H9 (cell line): ENCODE results near the gene SRL. TPM values are rescaled to one million over a fixed set of nuclear protein-coding genes. Genes with fewer than 3 reads are reported as not detected.

Experiments
- DNase-seq: peaks from one replicate; pipeline ENCODE4 v3.0.0-alpha.2; 2017
- H2AFZ ChIP-seq: one replicate; pipeline ENCODE4 v1.6.1; 2013; ENCODE audit warnings: mild to moderate bottlenecking, low read length, control low read depth, moderate library complexity
- H2AK5ac ChIP-seq: 2 replicates; pipeline ENCODE4 v1.6.1; 2013; ENCODE audit warnings: low read length, control low read depth, mixed read lengths; ENCODE audit not compliant: insufficient read length
- H2BK120ac ChIP-seq: one replicate; pipeline ENCODE4 v1.6.1; 2013; ENCODE audit warnings: low read depth, mild to moderate bottlenecking, low read length, control low read depth, inconsistent platforms; ENCODE audit not compliant: poor library complexity, severe bottlenecking
- H2BK12ac ChIP-seq: 2 replicates; pipeline ENCODE4 v1.6.1; 2013; ENCODE audit warnings: low read length, control low read depth, mixed read lengths, low read depth; ENCODE audit not compliant: insufficient read length
- H2BK15ac ChIP-seq: 2 replicates; pipeline ENCODE4 v1.6.1; 2013; ENCODE audit warnings: low read depth, low read length, control low read depth
- H2BK20ac ChIP-seq: one replicate; pipeline ENCODE4 v1.6.1; 2013; ENCODE audit warnings: low read depth, mild to moderate bottlenecking, low read length, control low read depth, inconsistent platforms; ENCODE audit not compliant: poor library complexity, severe bottlenecking
- H2BK5ac ChIP-seq: 2 replicates; pipeline ENCODE4 v1.6.1; 2013; ENCODE audit warnings: low read length, control low read depth, mixed read lengths; ENCODE audit not compliant: insufficient read length
- H3K14ac ChIP-seq: 2 replicates; pipeline ENCODE4 v1.6.1; 2013; ENCODE audit warnings: low read length, control low read depth; ENCODE audit not compliant: insufficient read depth
- H3K18ac ChIP-seq: 2 replicates; pipeline ENCODE4 v1.6.1; 2013; ENCODE audit warnings: low read depth, mild to moderate bottlenecking, mixed read lengths, low read length, control low read depth; ENCODE audit not compliant: insufficient read length
- H3K23ac ChIP-seq: 2 replicates; pipeline ENCODE4 v1.6.1; 2013; ENCODE audit warnings: low read length, control low read depth, mixed read lengths, low read depth; ENCODE audit not compliant: insufficient read length
- H3K23me2 ChIP-seq: 2 replicates; pipeline ENCODE4 v1.6.1; 2013; ENCODE audit warnings: low read depth, mild to moderate bottlenecking, mixed read lengths, low read length, control low read depth; ENCODE audit not compliant: insufficient read length, poor library complexity, severe bottlenecking
- H3K27ac ChIP-seq: 2 replicates; pipeline ENCODE4 v1.5.1; 2013; ENCODE audit warnings: low read length, control low read depth, mixed read lengths, low read depth; ENCODE audit not compliant: insufficient read length
- H3K27me3 ChIP-seq: 2 replicates; pipeline ENCODE4 v1.6.1; 2013; ENCODE audit warnings: low read length, control low read depth, inconsistent platforms; ENCODE audit not compliant: insufficient read depth
- H3K4ac ChIP-seq: 2 replicates; pipeline ENCODE4 v1.6.1; 2013; ENCODE audit warnings: low read depth, mild to moderate bottlenecking, control low read depth, inconsistent platforms, low read length, moderate library complexity
- H3K4me1 ChIP-seq: 2 replicates; pipeline ENCODE4 v1.6.1; 2013; ENCODE audit warnings: low read length, control low read depth, inconsistent platforms; ENCODE audit not compliant: insufficient read depth
- H3K4me2 ChIP-seq: 2 replicates; pipeline ENCODE4 v1.6.1; 2013; ENCODE audit warnings: low read length, control low read depth, mixed read lengths; ENCODE audit not compliant: insufficient read length, insufficient read depth
- H3K56ac ChIP-seq: 2 replicates; pipeline ENCODE4 v1.6.1; 2013; ENCODE audit warnings: low read depth, mild to moderate bottlenecking, mixed read lengths, low read length, control low read depth; ENCODE audit not compliant: insufficient read length
- H3K79me1 ChIP-seq: 2 replicates; pipeline ENCODE4 v1.6.1; 2013; ENCODE audit warnings: low read depth, mild to moderate bottlenecking, moderate library complexity, low read length, control low read depth, inconsistent platforms; ENCODE audit not compliant: insufficient read depth, poor library complexity, severe bottlenecking
- H3K79me2 ChIP-seq: 2 replicates; pipeline ENCODE4 v1.6.1; 2013; ENCODE audit warnings: low read length, control low read depth, inconsistent platforms; ENCODE audit not compliant: insufficient read depth
- H3K9ac ChIP-seq: 2 replicates; pipeline ENCODE4 v1.6.1; 2013; ENCODE audit warnings: low read length, control low read depth, mixed read lengths; ENCODE audit not compliant: insufficient read length; ENCODE audit errors: extremely low read depth
- H3K9me3 ChIP-seq: one replicate; pipeline ENCODE4 v1.6.1; 2013; ENCODE audit warnings: low read depth, low read length, inconsistent platforms; ENCODE audit not compliant: control insufficient read depth
- H3T11ph ChIP-seq: one replicate; pipeline ENCODE4 v1.6.1; 2013; ENCODE audit warnings: mild to moderate bottlenecking, low read length, control low read depth, inconsistent platforms
- H4K20me1 ChIP-seq: one replicate; pipeline ENCODE4 v1.6.1; 2013; ENCODE audit not compliant: control insufficient read depth, insufficient read length, insufficient read depth
- H4K5ac ChIP-seq: 2 replicates; pipeline ENCODE4 v1.6.1; 2013; ENCODE audit warnings: low read depth, mild to moderate bottlenecking, mixed read lengths, low read length, control low read depth; ENCODE audit not compliant: insufficient read length
- H4K8ac ChIP-seq: replicated peaks from 2 replicates; pipeline ENCODE4 v1.6.1; 2013; ENCODE audit warnings: low read length, control low read depth, mixed read lengths, low read depth; ENCODE audit not compliant: insufficient read length
- H4K91ac ChIP-seq: 2 replicates; pipeline ENCODE4 v1.6.1; 2013; ENCODE audit warnings: low read depth, mild to moderate bottlenecking, moderate library complexity, mixed read lengths, low read length, control low read depth; ENCODE audit not compliant: insufficient read length
- H3K27ac Mint-ChIP-seq, 3 experiments: 2 replicates in 2 of 3; 3 replicates in 1 of 3; pipeline ENCODE4 v1.8.0; 2020 to 2021; ENCODE audit warnings: mixed read lengths in 3 of 3, mild to moderate bottlenecking in 1 of 3, moderate library complexity in 1 of 3
- H3K27me3 Mint-ChIP-seq: 2 replicates; pipeline ENCODE4 v1.8.0; 2021; ENCODE audit warnings: low read depth, mild to moderate bottlenecking, moderate library complexity, mixed read lengths
- H3K36me3 Mint-ChIP-seq, 3 experiments: 2 replicates in 2 of 3; 3 replicates in 1 of 3; pipeline ENCODE4 v1.8.0; 2020 to 2021; ENCODE audit warnings: low read depth in 3 of 3, mixed read lengths in 3 of 3; ENCODE audit not compliant: insufficient read depth in 1 of 3
- H3K4me1 Mint-ChIP-seq, 2 experiments: 2 replicates each; pipeline ENCODE4 v1.8.0; 2020; ENCODE audit warnings: mixed read lengths in 2 of 2
- H3K4me3 Mint-ChIP-seq, 2 experiments: 2 replicates in 1 of 2; 3 replicates in 1 of 2; pipeline ENCODE4 v1.8.0; 2020 to 2021; ENCODE audit warnings: mild to moderate bottlenecking in 2 of 2, mixed read lengths in 2 of 2, moderate library complexity in 1 of 2
- H3K9me3 Mint-ChIP-seq, 2 experiments: 2 replicates in 1 of 2; 3 replicates in 1 of 2; pipeline ENCODE4 v1.8.0; 2020; ENCODE audit warnings: mild to moderate bottlenecking in 2 of 2, mixed read lengths in 2 of 2, moderate library complexity in 1 of 2
- CTCF ChIP-seq: fragments of 200-600 bp; sonication (generic); conservative IDR thresholded peaks from 3 replicates; pipeline ENCODE4 v1.8.0; 2021; ENCODE audit warnings: antibody characterized with exemption, mild to moderate bottlenecking
- WGBS: extraction: QIAGEN DNeasy Blood & Tissue Kit; methylation state at CpG from one replicate; pipeline ENCODE4 v1.1.7; 2013; ENCODE audit warnings: missing lambda C conversion rate, low lambda C conversion rate, mixed read lengths; ENCODE audit not compliant: insufficient read length; ENCODE audit errors: extremely low coverage; 5-methylcytosine and 5-hydroxymethylcytosine counted together
- total RNA-seq: library from RNA; stranded (reverse); gene quantifications from 2 replicates; pipeline ENCODE4 v1.2.1, GENCODE V29; 2021

SRL gene
- total RNA-seq, 1 experiment from 2014 or later, result not detected

GRCh38 chr16:4192206-4192605 lies 49.7 kb downstream of the SRL start:
- H3K4ac ChIP-seq, result no peak overlapping the region
- H2AK5ac ChIP-seq, result no peak overlapping the region
- H3K23me2 ChIP-seq, result no peaks in the 10 kb centered on the region

More at GRCh38 chr16:4192206-4192605, 49.7 kb downstream of the SRL start:
- Histone ChIP-seq H2BK12ac (no peak overlapping the region), H3K4me1 (no peaks in the 10 kb centered on the region), H4K20me1 (no peaks in the 10 kb centered on the region), H3K18ac (no peak overlapping the region), H3K9ac (no peak overlapping the region), H4K91ac (no peak overlapping the region), H3K4me2 (no peak overlapping the region), H2BK5ac (no peak overlapping the region), H3K14ac (no peak overlapping the region), H4K8ac (no peak overlapping the region), H3K56ac (no peak overlapping the region), H3K23ac (no peak overlapping the region), H3K9me3 (no peaks in the 10 kb centered on the region), H3K79me1 (no peaks in the 10 kb centered on the region), H4K5ac (no peak overlapping the region), H3T11ph (no peak overlapping the region), H2BK20ac (no peak overlapping the region), H2BK120ac (no peak overlapping the region), H3K79me2 (no peaks in the 10 kb centered on the region), H3K27ac (no peak overlapping the region), H2BK15ac (no peak overlapping the region), H3K27me3 (no peaks in the 10 kb centered on the region), H2AFZ (no peak overlapping the region)
- H3K4me1 Mint-ChIP-seq, result peaks cover 8 to 12% of the 10 kb centered on the region in 2 experiments
- no CpG with 5 or more reads among the region's 14 CpGs for WGBS
- TF ChIP-seq CTCF, result no peak
- H3K27ac Mint-ChIP-seq, result no peak overlapping the region
- H3K36me3 Mint-ChIP-seq, result no peaks in the 10 kb centered on the region; a peak in 1 of 7 replicates
- DNase-seq, result no peak
- H3K4me3 Mint-ChIP-seq, result no peak overlapping the region
- H3K27me3 Mint-ChIP-seq, result peaks cover 27% of the 10 kb centered on the region
- no peaks in the 10 kb centered on the region for H3K9me3 Mint-ChIP-seq
